HepG2 (cell line): ENCODE measurements around the gene HPCAL1. TPM values are rescaled to one million over a fixed set of nuclear protein-coding genes. Genes with fewer than 3 reads are reported as not detected.

Source experiments
- ELF1 ChIP-seq: sonication (generic); formaldehyde crosslinking; IDR thresholded peaks from 2 replicates; pipeline ENCODE4 v1.4.0; 2020; ENCODE audit warnings: missing genetic modification reagents
- EP300 ChIP-seq, 3 experiments: sonication (generic) in 1 of 3; formaldehyde crosslinking in 1 of 3; IDR thresholded peaks; 2 replicates each; pipeline versions ENCODE4 v1.5.1 to v1.6.1; 2011 to 2020; ENCODE audit warnings: low read depth in 2 of 3, low read length in 2 of 3, borderline replicate concordance in 1 of 3, improper control_type of control experiment in 1 of 3, mild to moderate bottlenecking in 1 of 3, missing genetic modification reagents in 1 of 3, moderate library complexity in 1 of 3
- GFI1 ChIP-seq: sonication (generic); formaldehyde crosslinking; IDR thresholded peaks from 2 replicates; pipeline ENCODE4 v1.5.0; 2020; ENCODE audit warnings: missing genetic modification reagents, mild to moderate bottlenecking, borderline replicate concordance
- MYC ChIP-seq: sonication (generic); formaldehyde crosslinking; IDR thresholded peaks from 2 replicates; pipeline ENCODE4 v1.9.0; 2021; ENCODE audit warnings: missing genetic modification reagents, borderline replicate concordance
- RFX5 ChIP-seq: IDR thresholded peaks from 2 replicates; pipeline ENCODE4 v1.6.1; 2011; ENCODE audit warnings: low read depth, low read length, improper control_type of control experiment
- ZEB1 ChIP-seq: IDR thresholded peaks from 2 replicates; pipeline ENCODE4 v1.6.1; 2012; ENCODE audit warnings: mild to moderate bottlenecking, low read depth, inconsistent platforms; ENCODE audit not compliant: insufficient replicate concordance
- ZKSCAN5 ChIP-seq: sonication (generic); formaldehyde crosslinking; IDR thresholded peaks from 2 replicates; pipeline ENCODE4 v1.5.1; 2020; ENCODE audit warnings: mild to moderate bottlenecking, missing genetic modification reagents
- ZNF782 ChIP-seq: sonication (generic); formaldehyde crosslinking; IDR thresholded peaks from 2 replicates; pipeline ENCODE4 v1.4.0; 2020; ENCODE audit warnings: missing genetic modification reagents, mild to moderate bottlenecking, borderline replicate concordance
- ZNF788 ChIP-seq: sonication (generic); formaldehyde crosslinking; IDR thresholded peaks from 2 replicates; pipeline ENCODE4 v1.5.0; 2020; ENCODE audit warnings: mild to moderate bottlenecking, missing genetic modification reagents, borderline replicate concordance
- polyA plus RNA-seq, 8 experiments: library from polyadenylated mRNA; depleted of rRNA in 3 of 8; stranded (reverse) in 7 of 8; unstranded in 1 of 8; fragments of >200 nt; fragmentation: Illumina TruSeq in 4 of 8; extraction: Trizol in 4 of 8; gene quantifications; 2 replicates each; pipeline versions ENCODE4 v1.2.1 to v1.2.3, GENCODE V29; 2011 to 2016; ENCODE audit warnings: low read depth in 4 of 8, missing spikeins in 1 of 8, mixed read lengths in 1 of 8; ENCODE audit not compliant: insufficient read depth in 1 of 8
- total RNA-seq, 5 experiments: library from RNA; depleted of rRNA; stranded (reverse); fragments of >200 nt; fragmentation: Illumina TruSeq; extraction: Trizol; gene quantifications; 2 replicates each; pipeline ENCODE4 v1.2.3, GENCODE V29; 2016; ENCODE audit warnings: low read depth in 1 of 5
- TF ChIP-seq, protein P1 (sequence below): sonication (generic); formaldehyde crosslinking; IDR thresholded peaks from 2 replicates; pipeline ENCODE4 v1.4.0; 2020; ENCODE audit warnings: missing genetic modification reagents, borderline replicate concordance
- TF ChIP-seq, protein P2 (sequence below): sonication (generic); formaldehyde crosslinking; IDR thresholded peaks from 2 replicates; pipeline ENCODE4 v1.4.0; 2020; ENCODE audit warnings: mild to moderate bottlenecking, missing genetic modification reagents, borderline replicate concordance
- TF ChIP-seq, protein P3 (sequence below): sonication (generic); formaldehyde crosslinking; IDR thresholded peaks from 2 replicates; pipeline ENCODE4 v1.4.0; 2020; ENCODE audit warnings: mild to moderate bottlenecking, missing genetic modification reagents
- TF ChIP-seq, protein P4 (sequence below): sonication (generic); formaldehyde crosslinking; IDR thresholded peaks from 2 replicates; pipeline ENCODE4 v1.8.1; 2023; ENCODE audit warnings: mild to moderate bottlenecking, missing genetic modification reagents, borderline replicate concordance
- TF ChIP-seq, protein P5 (sequence below): sonication (generic); formaldehyde crosslinking; IDR thresholded peaks from 2 replicates; pipeline ENCODE4 v1.8.1; 2023; ENCODE audit warnings: mild to moderate bottlenecking, missing genetic modification reagents
- TF ChIP-seq, protein P6 (sequence below): sonication (generic); formaldehyde crosslinking; IDR thresholded peaks from 2 replicates; pipeline ENCODE4 v1.5.0; 2020; ENCODE audit warnings: mild to moderate bottlenecking, missing genetic modification reagents, moderate library complexity

The HPCAL1 gene
- total and polyA plus RNA-seq, 2 of the 13 experiments (the other 11 are each of a cell fraction or from before 2014, with no cell fraction given): 29.5 to 29.9 TPM

DNA sequence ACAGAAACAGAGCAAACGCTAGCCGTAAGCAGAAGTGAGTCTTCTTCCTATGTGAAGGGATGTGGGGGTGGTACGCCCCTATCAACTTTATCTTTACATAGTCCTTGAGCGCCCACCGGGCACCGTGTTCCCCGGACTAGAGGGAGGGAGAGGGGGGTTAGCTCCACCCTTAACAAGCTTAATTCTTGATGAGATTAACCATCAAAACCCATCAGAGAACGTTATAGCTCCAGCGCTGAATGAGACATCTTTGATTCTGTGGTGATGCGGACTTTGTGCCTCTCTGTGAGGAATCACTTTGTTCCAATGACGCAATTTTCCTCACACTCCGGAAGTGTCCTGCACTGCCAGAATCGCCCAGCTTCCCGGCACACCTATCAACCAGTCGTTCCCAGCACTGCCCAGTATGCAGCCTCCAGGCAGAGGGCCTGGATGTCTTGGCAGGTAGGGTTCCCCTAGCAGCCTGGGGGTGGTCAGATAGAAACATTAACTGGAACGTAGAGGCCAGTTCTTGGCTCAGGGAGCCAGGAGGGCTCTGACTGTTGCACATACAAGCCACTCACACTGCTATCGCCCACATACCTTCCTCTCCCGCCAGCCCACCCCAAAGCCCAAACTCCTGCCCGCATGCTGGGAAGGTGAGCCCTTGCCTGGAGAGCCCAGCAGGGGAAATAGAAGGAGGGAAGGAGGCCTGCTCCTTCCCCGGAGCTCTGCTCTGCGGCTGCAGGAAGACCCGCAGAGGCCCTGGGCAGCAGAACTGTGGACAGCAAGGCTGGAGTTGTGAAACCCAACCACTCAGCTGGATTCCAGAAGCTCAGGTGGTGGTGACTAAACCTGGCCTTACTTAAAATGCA lies 147.4 kb downstream of the HPCAL1 start (continued):
- TF ChIP-seq, protein P1, sequence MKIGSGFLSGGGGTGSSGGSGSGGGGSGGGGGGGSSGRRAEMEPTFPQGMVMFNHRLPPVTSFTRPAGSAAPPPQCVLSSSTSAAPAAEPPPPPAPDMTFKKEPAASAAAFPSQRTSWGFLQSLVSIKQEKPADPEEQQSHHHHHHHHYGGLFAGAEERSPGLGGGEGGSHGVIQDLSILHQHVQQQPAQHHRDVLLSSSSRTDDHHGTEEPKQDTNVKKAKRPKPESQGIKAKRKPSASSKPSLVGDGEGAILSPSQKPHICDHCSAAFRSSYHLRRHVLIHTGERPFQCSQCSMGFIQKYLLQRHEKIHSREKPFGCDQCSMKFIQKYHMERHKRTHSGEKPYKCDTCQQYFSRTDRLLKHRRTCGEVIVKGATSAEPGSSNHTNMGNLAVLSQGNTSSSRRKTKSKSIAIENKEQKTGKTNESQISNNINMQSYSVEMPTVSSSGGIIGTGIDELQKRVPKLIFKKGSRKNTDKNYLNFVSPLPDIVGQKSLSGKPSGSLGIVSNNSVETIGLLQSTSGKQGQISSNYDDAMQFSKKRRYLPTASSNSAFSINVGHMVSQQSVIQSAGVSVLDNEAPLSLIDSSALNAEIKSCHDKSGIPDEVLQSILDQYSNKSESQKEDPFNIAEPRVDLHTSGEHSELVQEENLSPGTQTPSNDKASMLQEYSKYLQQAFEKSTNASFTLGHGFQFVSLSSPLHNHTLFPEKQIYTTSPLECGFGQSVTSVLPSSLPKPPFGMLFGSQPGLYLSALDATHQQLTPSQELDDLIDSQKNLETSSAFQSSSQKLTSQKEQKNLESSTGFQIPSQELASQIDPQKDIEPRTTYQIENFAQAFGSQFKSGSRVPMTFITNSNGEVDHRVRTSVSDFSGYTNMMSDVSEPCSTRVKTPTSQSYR (CRISPR knock-in tag): peak; percentile 61; the same call in 1 of the 2 replicates
- TF ChIP-seq, protein P2, sequence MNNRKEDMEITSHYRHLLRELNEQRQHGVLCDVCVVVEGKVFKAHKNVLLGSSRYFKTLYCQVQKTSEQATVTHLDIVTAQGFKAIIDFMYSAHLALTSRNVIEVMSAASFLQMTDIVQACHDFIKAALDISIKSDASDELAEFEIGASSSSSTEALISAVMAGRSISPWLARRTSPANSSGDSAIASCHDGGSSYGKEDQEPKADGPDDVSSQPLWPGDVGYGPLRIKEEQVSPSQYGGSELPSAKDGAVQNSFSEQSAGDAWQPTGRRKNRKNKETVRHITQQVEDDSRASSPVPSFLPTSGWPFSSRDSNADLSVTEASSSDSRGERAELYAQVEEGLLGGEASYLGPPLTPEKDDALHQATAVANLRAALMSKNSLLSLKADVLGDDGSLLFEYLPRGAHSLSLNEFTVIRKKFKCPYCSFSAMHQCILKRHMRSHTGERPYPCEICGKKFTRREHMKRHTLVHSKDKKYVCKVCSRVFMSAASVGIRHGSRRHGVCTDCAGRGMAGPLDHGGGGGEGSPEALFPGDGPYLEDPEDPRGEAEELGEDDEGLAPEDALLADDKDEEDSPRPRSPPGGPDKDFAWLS: no peak
- peak; percentile 92; the same call in 1 of the 2 replicates for TF ChIP-seq ZNF788
- TF ChIP-seq, protein P3, sequence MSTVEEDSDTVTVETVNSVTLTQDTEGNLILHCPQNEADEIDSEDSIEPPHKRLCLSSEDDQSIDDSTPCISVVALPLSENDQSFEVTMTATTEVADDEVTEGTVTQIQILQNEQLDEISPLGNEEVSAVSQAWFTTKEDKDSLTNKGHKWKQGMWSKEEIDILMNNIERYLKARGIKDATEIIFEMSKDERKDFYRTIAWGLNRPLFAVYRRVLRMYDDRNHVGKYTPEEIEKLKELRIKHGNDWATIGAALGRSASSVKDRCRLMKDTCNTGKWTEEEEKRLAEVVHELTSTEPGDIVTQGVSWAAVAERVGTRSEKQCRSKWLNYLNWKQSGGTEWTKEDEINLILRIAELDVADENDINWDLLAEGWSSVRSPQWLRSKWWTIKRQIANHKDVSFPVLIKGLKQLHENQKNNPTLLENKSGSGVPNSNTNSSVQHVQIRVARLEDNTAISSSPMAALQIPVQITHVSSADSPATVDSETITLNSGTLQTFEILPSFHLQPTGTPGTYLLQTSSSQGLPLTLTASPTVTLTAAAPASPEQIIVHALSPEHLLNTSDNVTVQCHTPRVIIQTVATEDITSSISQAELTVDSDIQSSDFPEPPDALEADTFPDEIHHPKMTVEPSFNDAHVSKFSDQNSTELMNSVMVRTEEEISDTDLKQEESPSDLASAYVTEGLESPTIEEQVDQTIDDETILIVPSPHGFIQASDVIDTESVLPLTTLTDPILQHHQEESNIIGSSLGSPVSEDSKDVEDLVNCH (CRISPR knock-in tag): no peak
- TF ChIP-seq, protein P4, sequence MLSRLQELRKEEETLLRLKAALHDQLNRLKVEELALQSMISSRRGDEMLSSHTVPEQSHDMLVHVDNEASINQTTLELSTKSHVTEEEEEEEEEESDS (CRISPR knock-in tag): peak; percentile 76; the same call in 1 of the 2 replicates
- TF ChIP-seq, protein P5, sequence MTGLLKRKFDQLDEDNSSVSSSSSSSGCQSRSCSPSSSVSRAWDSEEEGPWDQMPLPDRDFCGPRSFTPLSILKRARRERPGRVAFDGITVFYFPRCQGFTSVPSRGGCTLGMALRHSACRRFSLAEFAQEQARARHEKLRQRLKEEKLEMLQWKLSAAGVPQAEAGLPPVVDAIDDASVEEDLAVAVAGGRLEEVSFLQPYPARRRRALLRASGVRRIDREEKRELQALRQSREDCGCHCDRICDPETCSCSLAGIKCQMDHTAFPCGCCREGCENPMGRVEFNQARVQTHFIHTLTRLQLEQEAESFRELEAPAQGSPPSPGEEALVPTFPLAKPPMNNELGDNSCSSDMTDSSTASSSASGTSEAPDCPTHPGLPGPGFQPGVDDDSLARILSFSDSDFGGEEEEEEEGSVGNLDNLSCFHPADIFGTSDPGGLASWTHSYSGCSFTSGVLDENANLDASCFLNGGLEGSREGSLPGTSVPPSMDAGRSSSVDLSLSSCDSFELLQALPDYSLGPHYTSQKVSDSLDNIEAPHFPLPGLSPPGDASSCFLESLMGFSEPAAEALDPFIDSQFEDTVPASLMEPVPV (CRISPR knock-in tag): peak; percentile 67; the same call in 1 of the 2 replicates
- TF ChIP-seq MYC (CRISPR knock-in tag): peak; percentile 68; the same call in 1 of the 2 replicates
- peak; percentile 58; the same call in 1 of the 2 replicates for TF ChIP-seq ZNF782 (CRISPR knock-in tag)
- TF ChIP-seq, protein P6, sequence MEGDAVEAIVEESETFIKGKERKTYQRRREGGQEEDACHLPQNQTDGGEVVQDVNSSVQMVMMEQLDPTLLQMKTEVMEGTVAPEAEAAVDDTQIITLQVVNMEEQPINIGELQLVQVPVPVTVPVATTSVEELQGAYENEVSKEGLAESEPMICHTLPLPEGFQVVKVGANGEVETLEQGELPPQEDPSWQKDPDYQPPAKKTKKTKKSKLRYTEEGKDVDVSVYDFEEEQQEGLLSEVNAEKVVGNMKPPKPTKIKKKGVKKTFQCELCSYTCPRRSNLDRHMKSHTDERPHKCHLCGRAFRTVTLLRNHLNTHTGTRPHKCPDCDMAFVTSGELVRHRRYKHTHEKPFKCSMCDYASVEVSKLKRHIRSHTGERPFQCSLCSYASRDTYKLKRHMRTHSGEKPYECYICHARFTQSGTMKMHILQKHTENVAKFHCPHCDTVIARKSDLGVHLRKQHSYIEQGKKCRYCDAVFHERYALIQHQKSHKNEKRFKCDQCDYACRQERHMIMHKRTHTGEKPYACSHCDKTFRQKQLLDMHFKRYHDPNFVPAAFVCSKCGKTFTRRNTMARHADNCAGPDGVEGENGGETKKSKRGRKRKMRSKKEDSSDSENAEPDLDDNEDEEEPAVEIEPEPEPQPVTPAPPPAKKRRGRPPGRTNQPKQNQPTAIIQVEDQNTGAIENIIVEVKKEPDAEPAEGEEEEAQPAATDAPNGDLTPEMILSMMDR (CRISPR knock-in tag): no peak
- no peak for TF ChIP-seq ZEB1
- no peak for TF ChIP-seq ZKSCAN5
- peak; percentile 85; the same call in 1 of the 2 replicates for TF ChIP-seq GFI1 (CRISPR knock-in tag)
- TF ChIP-seq EP300 (IDR thresholded peaks at IDR 0.05; ENCODE audit: low read depth in 2 of 2, low read length in 2 of 2): peak; percentile 71 to 88; a peak in 3 of 4 replicates
- peak; percentile 85 for TF ChIP-seq EP300 (CRISPR knock-in tag; IDR thresholded peaks at IDR 0.05; ENCODE audit: borderline replicate concordance)
- TF ChIP-seq RFX5: no peak; the same call in 1 of the 2 replicates
- peak; percentile 97 for TF ChIP-seq ELF1 (CRISPR knock-in tag)
